GM12875 (cell line): ENCODE measurements around the gene PBX3.

Experiments
- H3K4me3 ChIP-seq: one replicate; pipeline ENCODE4 v1.5.1; 2011; ENCODE audit warnings: low read depth, low read length, control low read depth
- TF ChIP-seq, protein P1 (sequence below): IDR thresholded peaks from 2 replicates; pipeline ENCODE4 v1.5.1; 2011; ENCODE audit warnings: low read depth, mild to moderate bottlenecking, control low read depth, inconsistent platforms, low read length, moderate library complexity, borderline replicate concordance; ENCODE audit not compliant: insufficient read depth

Gene PBX3

DNA sequence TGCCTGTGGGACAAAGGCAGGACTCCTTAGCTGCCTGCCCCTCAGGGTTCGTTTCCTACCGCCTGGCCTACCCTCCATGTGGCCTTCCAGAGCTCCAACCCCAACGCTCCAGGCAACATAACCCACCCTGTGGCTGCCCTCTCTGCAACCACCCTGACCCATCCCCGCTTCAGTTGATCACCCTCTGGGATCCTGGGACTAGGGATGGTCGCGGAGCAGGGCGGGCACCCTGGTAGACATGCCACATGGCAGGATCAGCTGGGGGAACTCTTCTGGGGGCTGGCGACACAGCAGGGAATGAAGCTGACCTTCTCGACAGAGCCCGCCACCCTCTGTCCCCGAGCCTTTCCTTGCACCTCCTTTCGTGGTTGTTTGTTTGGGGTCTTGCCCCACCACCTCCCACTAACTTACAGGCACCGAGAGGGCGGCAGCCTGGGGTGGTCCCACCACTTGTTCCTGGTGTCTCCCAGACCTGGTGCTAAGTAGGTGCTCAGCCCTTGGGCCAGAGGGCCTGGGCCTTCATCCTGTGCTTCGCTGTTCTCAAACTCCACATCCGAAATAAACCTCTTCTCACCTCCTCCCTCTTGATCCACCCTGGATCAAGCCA is 243.1 kb downstream of the PBX3 start:
- H3K4me3 ChIP-seq, result no peak overlapping the region
- TF ChIP-seq, protein P1, sequence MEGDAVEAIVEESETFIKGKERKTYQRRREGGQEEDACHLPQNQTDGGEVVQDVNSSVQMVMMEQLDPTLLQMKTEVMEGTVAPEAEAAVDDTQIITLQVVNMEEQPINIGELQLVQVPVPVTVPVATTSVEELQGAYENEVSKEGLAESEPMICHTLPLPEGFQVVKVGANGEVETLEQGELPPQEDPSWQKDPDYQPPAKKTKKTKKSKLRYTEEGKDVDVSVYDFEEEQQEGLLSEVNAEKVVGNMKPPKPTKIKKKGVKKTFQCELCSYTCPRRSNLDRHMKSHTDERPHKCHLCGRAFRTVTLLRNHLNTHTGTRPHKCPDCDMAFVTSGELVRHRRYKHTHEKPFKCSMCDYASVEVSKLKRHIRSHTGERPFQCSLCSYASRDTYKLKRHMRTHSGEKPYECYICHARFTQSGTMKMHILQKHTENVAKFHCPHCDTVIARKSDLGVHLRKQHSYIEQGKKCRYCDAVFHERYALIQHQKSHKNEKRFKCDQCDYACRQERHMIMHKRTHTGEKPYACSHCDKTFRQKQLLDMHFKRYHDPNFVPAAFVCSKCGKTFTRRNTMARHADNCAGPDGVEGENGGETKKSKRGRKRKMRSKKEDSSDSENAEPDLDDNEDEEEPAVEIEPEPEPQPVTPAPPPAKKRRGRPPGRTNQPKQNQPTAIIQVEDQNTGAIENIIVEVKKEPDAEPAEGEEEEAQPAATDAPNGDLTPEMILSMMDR, result no peak

DNA sequence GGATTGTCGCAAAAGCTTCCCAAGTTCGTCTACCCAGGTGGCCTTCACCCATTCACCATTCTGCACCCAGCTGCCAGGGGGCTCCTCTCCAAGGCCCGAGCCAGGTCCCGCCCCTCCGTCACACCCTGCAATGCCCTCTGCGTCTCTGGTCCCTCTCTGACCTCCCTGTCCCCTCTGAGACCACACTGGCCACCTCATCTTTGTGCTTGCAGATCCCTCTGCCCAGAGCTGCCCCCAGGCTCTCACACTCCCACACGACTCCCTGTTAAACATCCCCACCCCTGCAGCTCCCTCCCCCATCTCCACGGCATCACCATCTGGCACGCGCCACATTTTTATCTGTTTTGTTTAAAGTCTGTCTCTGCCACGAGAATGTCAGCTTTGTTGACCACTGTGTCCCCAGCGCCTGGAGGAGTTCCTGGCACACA is 243.6 kb downstream of the PBX3 start:
- H3K4me3 ChIP-seq, result no peak overlapping the region
- TF ChIP-seq, protein P1, result no peak

DNA sequence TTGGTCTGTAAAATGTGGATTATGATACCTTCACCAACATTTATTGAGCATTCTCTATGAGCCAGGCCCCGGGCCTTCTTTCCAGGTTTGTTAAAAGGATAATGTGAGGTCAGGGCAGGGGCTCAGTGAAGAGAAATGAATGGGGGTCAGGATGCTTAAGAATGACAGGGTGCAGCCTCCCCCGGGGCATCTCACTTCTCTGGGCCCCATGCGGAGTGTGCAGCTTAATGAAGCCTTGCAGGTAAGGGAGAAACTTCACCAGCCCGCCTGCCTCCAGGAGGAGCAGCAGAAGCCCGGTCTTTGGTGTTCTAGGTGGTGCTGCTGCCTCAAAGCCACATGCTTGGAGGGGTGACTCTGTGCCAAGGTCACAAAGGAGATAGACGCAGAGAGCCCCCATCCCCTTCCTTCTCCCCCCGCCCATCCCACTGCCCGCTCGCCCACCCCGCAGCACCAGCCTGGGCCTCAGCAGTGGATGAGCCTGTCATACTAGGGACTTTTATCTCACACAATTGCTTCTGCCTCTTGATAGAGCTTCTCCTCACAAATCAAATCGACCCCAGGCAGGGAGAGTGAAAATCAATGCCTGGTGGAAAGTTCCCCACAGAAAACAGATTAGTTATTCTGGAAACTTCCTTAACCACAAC is 244.8 kb downstream of the PBX3 start:
- H3K4me3 ChIP-seq, result no peak overlapping the region
- TF ChIP-seq, protein P1, result no peak

DNA sequence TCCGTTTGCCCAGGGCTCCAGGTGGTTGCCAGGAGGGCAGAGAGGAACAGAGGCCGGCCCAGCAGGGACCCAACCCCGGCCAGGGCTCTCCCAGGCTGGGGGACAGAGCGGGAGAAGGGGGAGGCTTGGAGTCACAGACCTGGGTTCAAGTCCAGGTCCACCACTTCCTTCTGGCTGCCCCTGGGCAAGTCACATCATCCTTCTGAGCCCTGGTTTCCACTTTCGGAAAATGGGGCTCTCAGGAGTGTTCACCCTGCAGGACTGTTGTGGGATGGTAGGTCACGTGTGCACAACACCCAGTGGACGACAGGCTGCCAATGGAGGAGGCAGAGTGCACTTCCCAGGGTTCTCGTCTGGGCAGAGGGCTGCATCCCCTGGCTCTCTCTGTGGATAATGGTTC is 245.4 kb downstream of the PBX3 start:
- TF ChIP-seq, protein P1, result no peak
- no peak overlapping the region for H3K4me3 ChIP-seq

DNA sequence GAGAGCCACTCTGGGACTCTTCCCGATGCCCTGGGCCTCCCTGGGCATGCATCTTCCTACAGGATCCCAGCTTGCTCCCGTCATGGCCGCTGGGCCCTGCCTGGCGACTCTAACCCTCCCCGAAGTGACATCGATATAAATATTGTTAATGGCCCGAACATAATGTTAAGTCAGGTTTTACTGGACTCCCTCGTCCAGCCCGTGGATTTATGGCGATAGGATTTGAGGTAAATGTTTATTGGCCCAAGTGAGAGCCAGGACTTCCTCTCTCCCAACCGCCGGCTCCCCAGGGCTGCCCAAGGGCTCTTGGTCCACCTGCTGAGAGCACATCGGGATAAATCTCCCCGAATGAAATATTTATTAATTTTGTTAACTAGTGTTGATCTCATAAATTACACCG is 246.3 kb downstream of the PBX3 start:
- TF ChIP-seq, protein P1, result no peak
- no peak overlapping the region for H3K4me3 ChIP-seq

DNA sequence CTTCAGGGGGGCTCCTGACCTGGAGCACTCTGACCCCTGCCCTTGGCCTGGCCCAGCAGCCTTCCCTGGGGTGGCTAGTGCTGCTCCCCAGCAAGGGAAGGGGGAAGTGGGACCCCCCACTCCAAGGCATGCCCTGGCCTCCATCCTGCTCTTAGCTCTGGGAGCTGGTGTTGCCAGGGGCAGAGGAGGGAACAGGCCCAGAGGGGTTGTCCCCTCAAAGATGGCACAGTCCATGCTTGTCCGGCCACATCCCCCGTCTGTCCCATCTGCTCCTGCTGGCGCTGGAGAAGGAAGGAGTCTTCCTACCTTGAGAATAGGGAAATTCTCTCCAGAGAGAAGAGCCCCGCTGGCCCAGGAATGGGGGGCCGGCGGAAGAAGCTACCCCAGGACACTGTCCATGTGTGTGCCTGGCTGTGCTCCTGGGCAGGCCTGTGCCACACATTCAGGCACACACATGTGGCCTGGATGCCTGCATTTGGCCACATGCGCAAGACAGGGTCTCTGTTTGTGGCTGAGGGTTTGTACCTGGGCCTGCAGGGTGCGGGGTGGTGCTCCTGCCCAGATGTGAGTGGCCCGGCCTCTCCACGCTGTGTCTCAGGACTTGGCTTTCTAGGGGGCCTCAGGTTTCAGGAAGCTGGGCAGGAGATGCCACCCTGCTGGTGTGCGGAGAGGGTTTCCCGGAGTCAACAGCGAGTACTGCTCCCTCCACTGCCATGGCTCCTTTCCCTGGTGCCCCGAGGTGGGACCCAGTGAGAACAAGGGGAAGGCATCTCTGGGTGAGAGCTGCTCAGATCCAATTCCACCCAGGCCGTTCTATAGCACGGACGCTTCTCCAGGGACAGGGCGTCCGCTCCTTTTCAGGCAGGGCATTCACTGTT is 247.1 kb downstream of the PBX3 start:
- TF ChIP-seq, protein P1, result no peak
- no peak overlapping the region for H3K4me3 ChIP-seq
